ENCODE results near the gene KLC1. TPM values are rescaled to one million over a fixed set of nuclear protein-coding genes. Genes with fewer than 3 reads are reported as not detected.
A peak's percentile ranks its signal among the peaks of the same experiment; 100 is the strongest.

KLC1 gene
- total RNA-seq (100 to 1,000 TPM in 1 of 2 donors, 10 to 100 TPM in 1; 61.6 to 131 TPM), polyA plus RNA-seq (10 to 100 TPM; 22.9 to 30.4 TPM)

GRCh38 chr14:103628684-103629502, at the start of gene KLC1:
TSS of gene KLC1 (plus strand) at chr14:103629211. CDS start at chr14:103654565, 25,354 bp downstream.
- under 1% methylated on average over 97 of the region's 97 CpGs for WGBS
- TF ChIP-seq CTCF (IDR thresholded peaks at IDR 0.05; ENCODE audit: low read depth, low read length, missing input control) (no peak), YY1 (IDR thresholded peaks at IDR 0.05) (peak; percentile 85), JUND (IDR thresholded peaks at IDR 0.05) (no peak)
- DNase-seq (ENCODE audit: low spot score): peak; percentile 92
- peak within 1 kb of the TSS; percentile 72 to 87 for H3K9ac ChIP-seq (ENCODE audit: low read depth in 1 of 2, low read length in 2 of 2)
- peaks cover 4 to 21% (median 18%) of the 10 kb centered on the region in 4 donors for H3K4me1 ChIP-seq (ENCODE audit: control insufficient read depth in 4 of 4, insufficient read depth in 4 of 4, low read length in 3 of 4)
- H3K27ac ChIP-seq (ENCODE audit: low read depth in 1 of 2, low read length in 2 of 2): peak within 1 kb of the TSS; percentile 97
- H3K36me3 ChIP-seq (ENCODE audit: control insufficient read depth in 4 of 4, insufficient read depth in 3 of 4, low read depth in 1 of 4, low read length in 3 of 4): no peaks in the 10 kb centered on the region
- H3K4me3 ChIP-seq (ENCODE audit: low read depth in 1 of 3, low read length in 3 of 3): peak within 1 kb of the TSS; percentile 85 to 93 (median 90)
- no peaks in the 10 kb centered on the region for H3K9me3 ChIP-seq (ENCODE audit: control insufficient read depth in 4 of 4, low read length in 3 of 4)
- H3K27me3 ChIP-seq (ENCODE audit: control insufficient read depth in 4 of 4, insufficient read depth in 4 of 4, low read length in 3 of 4): no peaks in the 10 kb centered on the region

- no peak for DNase-seq (ENCODE audit: low spot score)
- H3K27me3 ChIP-seq (ENCODE audit: control insufficient read depth in 4 of 4, insufficient read depth in 4 of 4, low read length in 3 of 4): no peaks in the 10 kb centered on the region
- 97% methylated on average over 11 of the region's 11 CpGs for WGBS
- H3K36me3 ChIP-seq (ENCODE audit: control insufficient read depth in 4 of 4, insufficient read depth in 3 of 4, low read depth in 1 of 4, low read length in 3 of 4): peaks cover 0 to 9% (median 5%) of the 10 kb centered on the region in 4 donors
- H3K9ac ChIP-seq (ENCODE audit: low read depth in 1 of 2, low read length in 2 of 2): no peak overlapping the region
- no peak for TF ChIP-seq HNF4A (conservative IDR thresholded peaks at IDR 0.05)
- TF ChIP-seq FOXA2 (IDR thresholded peaks at IDR 0.05): no peak
- TF ChIP-seq RAD21 (IDR thresholded peaks at IDR 0.05): no peak
- no peak overlapping the region for H3K4me3 ChIP-seq (ENCODE audit: low read depth in 1 of 3, low read length in 3 of 3)
- H3K9me3 ChIP-seq (ENCODE audit: control insufficient read depth in 4 of 4, low read length in 3 of 4): no peaks in the 10 kb centered on the region
- peaks cover 7 to 21% (median 18%) of the 10 kb centered on the region in 4 donors for H3K4me1 ChIP-seq (ENCODE audit: control insufficient read depth in 4 of 4, insufficient read depth in 4 of 4, low read length in 3 of 4)
- no peak overlapping the region for H3K27ac ChIP-seq (ENCODE audit: low read depth in 1 of 2, low read length in 2 of 2)
Observed at GRCh38 chr14:103581206-103581605, 47.8 kb upstream of the KLC1 start.

- Histone ChIP-seq H3K4me1 (ENCODE audit: control insufficient read depth in 4 of 4, insufficient read depth in 4 of 4, low read length in 3 of 4) (peaks cover 5 to 11% (median 9%) of the 10 kb centered on the region in 4 donors), H3K9me3 (ENCODE audit: control insufficient read depth in 4 of 4, low read length in 3 of 4) (no peaks in the 10 kb centered on the region), H3K27me3 (ENCODE audit: control insufficient read depth in 4 of 4, insufficient read depth in 4 of 4, low read length in 3 of 4) (no peaks in the 10 kb centered on the region), H3K27ac (ENCODE audit: low read depth in 1 of 2, low read length in 2 of 2) (no peak overlapping the region), H3K36me3 (ENCODE audit: control insufficient read depth in 4 of 4, insufficient read depth in 3 of 4, low read depth in 1 of 4, low read length in 3 of 4) (peaks cover 0 to 9% (median 5%) of the 10 kb centered on the region in 4 donors), H3K9ac (ENCODE audit: low read depth in 1 of 2, low read length in 2 of 2) (no peak overlapping the region), H3K4me3 (ENCODE audit: low read depth in 1 of 3, low read length in 3 of 3) (no peak overlapping the region)
- 92% methylated on average over 26 of the region's 26 CpGs for WGBS
- DNase-seq (ENCODE audit: low spot score): no peak
- TF ChIP-seq HNF4G (IDR thresholded peaks at IDR 0.05): no peak
- no peak for TF ChIP-seq RXRA (IDR thresholded peaks at IDR 0.05)
- TF ChIP-seq HNF4A (conservative IDR thresholded peaks at IDR 0.05): no peak
- TF ChIP-seq ATF3 (IDR thresholded peaks at IDR 0.05): no peak
- TF ChIP-seq FOXA1 (IDR thresholded peaks at IDR 0.05): no peak
- TF ChIP-seq GABPA (IDR thresholded peaks at IDR 0.05 in 1 of 2, conservative IDR thresholded peaks at IDR 0.05 in 1 of 2): no peak
- no peak for TF ChIP-seq YY1 (IDR thresholded peaks at IDR 0.05)
- no peak for TF ChIP-seq FOXA2 (IDR thresholded peaks at IDR 0.05)
- no peak for TF ChIP-seq NR2F2 (IDR thresholded peaks at IDR 0.05)
- no peak for TF ChIP-seq TAF1 (conservative IDR thresholded peaks at IDR 0.05)
- no peak for TF ChIP-seq REST (IDR thresholded peaks at IDR 0.05)
- no peak for TF ChIP-seq CTCF (IDR thresholded peaks at IDR 0.05; ENCODE audit: low read depth, low read length, missing input control)
- TF ChIP-seq JUND (IDR thresholded peaks at IDR 0.05): no peak
- TF ChIP-seq RAD21 (IDR thresholded peaks at IDR 0.05): no peak
- no peak for TF ChIP-seq MAX (IDR thresholded peaks at IDR 0.05)
- no peak for TF ChIP-seq SP1 (IDR thresholded peaks at IDR 0.05)
Observed at GRCh38 chr14:103581954-103582703, 46.9 kb upstream of the KLC1 start.

All from liver (tissue), 9 donors.